Left hindlimb (tissue), 1 donor: Measurements from ENCODE around the gene MED27.
A peak's percentile ranks its signal among the peaks of the same experiment; 100 is the strongest.

Experiments
- DNase-seq: peaks from one replicate; pipeline ENCODE4 v3.0.0-alpha.2; 2018

Gene MED27

GRCh38 chr9:132040246-132040645, 39.4 kb downstream of the MED27 start:
- no peak for DNase-seq

- no peak for DNase-seq
These were observed 40.4 kb downstream of the MED27 start for GRCh38 chr9:132039284-132039683.

GRCh38 chr9:132037458-132037857, 42.2 kb downstream of the MED27 start:
- DNase-seq: no peak

DNA sequence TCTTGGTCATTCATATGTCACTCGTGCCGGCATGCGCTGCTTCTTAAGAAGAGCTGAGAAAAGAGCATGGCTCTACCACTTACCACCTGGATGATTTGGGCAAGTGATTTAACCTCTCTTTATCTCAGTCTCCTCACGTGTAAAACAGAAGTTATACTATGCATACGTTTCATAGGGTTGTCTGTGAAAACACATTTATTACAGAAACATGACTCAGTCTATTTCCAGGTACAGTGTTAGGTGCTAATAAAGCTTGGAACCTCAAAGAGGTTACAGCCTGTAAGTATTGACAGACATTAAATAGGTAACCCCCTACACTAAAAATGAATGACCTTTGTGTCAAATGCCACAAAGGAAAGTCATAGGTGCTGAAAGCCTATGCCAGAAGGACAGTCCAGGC, 43.1 kb downstream of the MED27 start:
- DNase-seq: no peak

DNA sequence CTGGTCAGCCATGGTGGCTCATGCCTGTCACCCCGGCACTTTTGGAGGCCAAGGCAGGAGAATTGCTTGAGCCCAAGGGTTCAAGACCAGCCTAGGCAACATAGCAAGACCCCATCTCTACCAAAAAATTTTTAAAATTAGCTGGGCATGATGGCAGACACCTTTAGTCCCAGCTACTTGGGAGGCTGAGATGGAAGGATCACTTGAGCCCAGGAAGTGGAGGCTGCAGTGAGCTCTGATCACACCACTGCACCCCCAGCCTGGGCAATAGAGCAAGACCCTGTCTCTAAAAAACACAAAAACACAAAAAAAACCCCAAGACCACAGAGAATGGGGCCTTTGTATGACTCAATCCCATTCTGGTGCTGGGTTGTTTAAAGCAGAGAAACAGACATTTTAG, 44.0 kb downstream of the MED27 start:
- no peak for DNase-seq

DNA sequence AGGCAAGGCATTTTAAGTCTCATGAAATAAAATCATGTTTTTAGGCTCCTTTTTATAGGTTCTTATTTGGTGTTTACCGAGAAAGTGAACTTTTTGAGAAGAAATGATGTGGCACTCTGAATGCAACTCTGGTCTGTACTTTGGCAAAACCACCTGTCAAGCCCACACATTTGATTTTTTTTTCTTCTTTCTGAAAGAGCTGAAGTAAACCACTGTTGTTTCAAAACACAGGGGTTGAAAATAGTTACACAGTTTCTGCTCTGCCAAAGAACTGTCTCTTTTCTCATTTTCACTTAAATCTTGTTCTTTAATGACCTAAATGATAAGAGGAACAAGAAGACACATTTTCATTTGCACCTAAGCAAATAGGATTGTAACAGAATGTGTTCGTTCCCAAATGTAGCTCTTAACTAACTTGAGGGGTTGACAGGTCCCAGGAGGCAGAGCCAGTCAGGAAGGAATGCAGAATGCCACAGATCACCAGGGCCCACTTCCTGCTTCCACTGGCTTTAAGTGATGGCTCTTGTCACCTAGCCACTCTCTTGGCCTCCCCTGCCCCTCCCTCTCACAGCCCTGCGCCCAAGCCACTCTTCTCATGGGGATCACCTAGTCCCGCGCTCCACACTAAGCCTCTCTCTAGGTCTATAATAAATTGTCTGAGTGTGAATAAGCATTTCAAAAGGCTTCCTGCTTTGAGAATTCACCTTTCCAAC, 47.3 kb downstream of the MED27 start:
- no peak for DNase-seq

- DNase-seq: no peak
These were observed 48.0 kb downstream of the MED27 start for GRCh38 chr9:132031467-132032237.

- no peak for DNase-seq
These were observed 48.9 kb downstream of the MED27 start for GRCh38 chr9:132030626-132031325.

GRCh38 chr9:132027752-132028663, 51.7 kb downstream of the MED27 start:
- no peak for DNase-seq

DNA sequence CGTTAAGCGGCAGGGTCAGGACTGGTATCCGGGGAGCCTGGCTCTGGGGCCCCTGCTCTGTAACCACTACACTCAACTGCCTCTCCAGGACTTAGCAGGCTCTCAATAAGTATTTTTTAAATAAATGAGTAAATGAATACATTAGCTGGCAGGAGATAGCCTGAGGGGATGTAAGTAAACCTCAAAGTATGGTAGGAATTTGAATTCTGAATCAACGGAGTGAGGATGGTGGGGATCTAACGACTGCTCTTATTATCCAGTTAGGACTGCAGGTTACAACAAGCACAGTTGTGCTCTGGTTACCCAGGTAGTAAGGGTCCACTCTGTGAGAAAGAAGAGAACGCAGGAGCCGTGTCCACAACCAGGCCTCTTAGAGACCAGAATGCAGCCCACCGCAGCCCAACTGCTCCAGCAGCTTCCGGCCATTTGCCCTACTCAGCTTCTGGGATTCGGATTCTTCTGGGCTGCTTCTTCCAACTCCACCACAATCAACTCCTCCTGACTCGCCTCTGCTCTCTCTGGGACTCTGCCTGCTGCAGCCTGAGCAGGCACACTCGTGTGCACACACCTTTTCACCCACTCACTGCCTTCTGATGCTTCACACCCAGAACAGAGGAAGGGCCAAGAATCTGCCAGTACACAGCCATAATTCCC, 52.6 kb downstream of the MED27 start:
- no peak for DNase-seq

DNA sequence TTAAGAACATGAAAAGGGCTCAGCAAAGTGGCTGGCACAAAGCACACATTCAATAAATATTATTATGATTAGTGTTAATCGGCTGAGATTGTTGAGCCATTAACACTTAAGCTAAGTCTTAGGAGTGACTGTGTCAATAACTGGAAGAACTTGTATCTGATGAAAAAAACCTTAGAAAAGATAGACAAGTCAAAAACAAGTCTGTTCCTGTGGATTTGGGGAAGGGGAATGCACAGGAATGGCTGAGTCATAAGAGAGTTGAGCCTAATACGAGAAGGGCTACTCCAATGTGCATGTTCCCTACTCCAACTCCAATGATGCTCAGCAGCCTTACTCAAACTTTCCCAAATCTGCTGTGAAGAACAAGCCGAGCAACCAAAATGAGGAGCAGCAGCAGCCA, 53.9 kb downstream of the MED27 start:
- no peak for DNase-seq

DNA sequence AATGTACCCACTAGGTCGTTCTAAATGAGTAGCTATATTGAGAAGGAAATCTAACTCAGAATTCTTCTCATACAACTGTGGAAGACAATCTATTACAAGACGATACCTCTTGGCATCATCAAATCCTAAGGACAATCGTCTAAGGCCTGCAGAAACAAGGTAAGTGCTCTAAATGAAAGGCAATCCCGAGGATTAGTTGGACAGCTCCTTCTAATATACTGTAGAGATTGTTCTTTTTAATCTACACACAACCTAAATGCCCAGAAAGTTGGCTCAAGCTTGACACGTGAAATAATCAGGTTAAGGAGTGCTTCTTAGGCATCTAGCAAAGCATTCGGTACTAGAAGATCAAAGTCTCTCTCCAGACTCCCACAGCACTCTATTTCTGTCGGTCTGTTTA, 55.1 kb downstream of the MED27 start:
- no peak for DNase-seq

DNA sequence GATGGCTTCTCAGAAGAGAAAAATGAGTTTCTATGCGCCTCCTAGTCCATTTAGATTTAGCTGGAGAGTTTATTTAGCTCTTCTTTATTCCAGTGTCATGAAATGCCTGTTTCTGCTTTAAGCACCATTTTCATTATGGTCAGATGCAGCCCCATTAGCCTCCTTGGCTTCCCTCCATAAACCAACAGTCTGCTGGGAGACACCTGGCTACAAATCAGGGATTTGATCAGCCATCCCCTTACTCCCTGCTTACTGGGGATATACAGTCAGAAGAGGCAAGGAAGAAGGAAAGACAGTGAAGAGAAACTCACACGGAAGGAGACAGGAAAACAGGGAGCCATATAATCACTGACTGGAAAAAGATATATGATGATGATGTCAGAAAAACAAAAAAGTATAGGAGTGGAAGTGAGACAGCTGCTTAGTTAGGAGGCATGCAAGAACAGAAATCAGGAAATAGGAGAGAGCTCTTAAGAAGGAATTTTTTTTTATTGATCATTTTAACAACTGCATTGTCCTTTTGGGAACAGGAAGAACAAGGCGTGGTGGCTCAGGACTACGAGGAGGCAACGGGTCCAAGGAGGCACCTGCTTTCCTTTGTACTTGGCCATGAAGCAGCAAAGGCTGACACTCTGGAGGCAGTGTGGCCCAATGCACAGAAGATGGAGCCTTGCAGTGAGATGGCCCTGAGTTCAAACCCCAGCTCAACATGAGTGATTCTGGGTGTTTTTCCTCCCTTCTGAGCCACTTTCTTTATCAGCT, 56.1 kb downstream of the MED27 start:
- no peak for DNase-seq

DNA sequence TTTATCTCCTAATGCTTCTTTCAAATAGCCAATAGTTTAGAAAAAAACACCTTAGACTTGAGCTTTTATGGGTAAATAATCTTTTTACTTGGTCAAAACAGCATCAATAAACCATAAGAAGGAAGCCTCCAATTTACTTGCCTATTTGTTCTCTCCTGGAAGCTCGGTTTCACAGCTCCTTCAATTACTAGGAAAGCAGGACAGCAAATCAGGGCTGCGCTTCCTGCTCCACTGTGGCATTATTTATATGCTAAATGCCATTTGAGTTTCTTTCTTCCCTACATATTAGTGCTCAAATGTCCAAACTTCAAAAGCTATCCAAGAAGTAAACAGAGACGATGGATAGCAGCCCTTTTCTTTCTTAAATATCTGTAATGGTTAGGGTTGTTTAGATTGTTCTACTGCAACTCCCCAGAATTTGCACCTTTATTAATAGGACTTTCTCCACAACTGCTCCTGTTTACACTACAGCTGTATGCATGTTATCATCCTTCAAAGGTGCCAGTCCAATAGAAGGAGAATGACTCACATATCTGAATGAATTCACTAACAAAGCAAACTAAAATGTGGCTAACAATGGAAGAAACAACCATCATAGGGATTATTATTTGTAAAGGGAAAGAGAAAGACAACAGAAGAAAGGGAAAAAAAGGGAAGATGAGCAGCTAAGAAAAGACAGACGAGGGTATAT, 58.7 kb downstream of the MED27 start:
- DNase-seq: no peak

- no peak for DNase-seq
These were observed 59.4 kb downstream of the MED27 start for GRCh38 chr9:132020272-132020671.

DNA sequence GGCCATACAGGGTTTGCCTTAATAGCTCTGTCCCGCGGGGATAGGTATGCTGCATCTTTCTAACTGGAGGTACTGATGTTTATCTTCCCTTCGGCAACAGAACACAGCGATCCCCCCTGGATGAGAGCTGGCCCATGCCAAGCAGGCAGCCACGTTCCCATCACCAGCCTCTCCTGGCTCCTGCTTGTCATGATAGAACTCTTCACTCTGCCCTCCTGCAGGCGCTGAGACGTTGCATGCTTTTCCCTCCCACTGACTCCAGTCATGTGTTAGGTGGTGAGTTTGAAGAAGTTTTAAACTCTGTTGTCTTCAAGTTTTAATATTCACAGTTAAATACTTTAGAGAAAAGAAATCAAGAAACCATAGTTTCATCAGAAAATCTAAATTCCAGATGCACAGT, 60.0 kb downstream of the MED27 start:
- no peak for DNase-seq

DNA sequence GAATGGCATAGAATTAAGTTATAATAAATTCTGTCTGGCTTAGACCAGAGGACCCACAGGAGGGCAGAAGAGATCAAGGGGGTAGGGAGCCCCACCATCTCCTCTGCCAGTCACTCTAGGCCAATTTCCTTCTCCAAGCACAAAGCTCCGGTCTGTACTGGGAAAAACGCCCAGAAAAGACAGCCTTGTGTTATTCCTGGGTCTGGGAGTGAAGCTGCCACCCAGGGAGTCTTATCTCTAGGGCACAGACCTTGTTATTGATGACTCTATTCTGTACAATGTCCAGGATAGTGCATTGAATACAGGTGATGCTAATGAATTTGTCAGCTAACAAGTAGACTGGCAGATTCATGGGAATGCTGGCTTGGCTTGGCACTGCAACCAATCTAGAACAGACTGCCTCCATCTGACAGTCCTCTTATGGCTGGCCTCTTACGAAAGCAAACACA, 60.7 kb downstream of the MED27 start:
- DNase-seq: no peak

DNA sequence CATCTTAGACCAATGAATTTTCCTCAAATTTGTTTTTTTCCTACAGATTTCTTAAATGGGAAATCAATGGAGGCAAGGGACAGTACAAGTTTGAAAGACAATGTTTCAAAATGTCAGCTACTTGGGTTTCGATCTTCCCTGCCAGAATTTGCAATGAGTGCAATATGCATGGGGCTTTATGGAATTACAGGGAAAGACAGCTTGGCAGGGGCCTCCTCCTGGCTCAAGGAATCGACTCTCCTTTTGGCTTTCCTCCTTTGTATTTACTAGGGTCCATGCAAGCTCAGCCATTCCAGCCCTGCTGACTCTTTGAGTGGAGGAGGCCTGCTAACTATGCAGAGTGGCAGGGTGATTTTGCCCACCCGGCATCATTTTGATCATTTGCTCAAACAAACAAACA, 63.2 kb downstream of the MED27 start:
- peak; percentile 44 for DNase-seq

- DNase-seq: no peak
These were observed 63.8 kb downstream of the MED27 start for GRCh38 chr9:132015866-132016265.

DNA sequence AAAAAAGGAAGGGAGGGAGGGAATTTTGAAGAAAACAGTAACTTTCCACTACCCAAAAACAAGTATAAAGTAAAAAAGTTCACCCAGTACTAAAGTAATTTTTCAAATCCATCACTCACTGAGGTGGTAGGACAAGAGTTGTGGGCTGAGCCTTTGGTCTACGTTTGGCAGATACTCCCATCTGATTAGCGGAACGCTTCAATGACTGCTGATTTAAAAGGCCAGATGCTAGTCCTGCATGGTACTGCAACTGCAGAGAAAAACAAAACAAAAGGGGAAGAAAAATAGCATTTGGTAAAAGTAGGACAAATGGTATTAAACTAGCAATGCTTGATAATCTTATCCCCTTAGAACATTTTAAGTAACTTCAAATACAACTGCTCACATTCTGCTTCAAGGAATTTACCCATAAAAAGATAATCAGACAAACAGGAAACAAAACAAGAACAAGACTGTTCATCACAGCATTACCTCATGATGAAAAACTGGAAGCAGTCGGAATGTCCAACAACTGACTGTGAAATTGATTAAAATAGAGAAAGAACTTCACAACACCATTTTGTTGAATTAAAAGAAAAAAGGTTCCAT, 65.4 kb downstream of the MED27 start:
- DNase-seq: no peak
